ENCODE results near the gene IMMP1L. TPM values are rescaled to one million over a fixed set of nuclear protein-coding genes. Genes with fewer than 3 reads are reported as not detected.

The IMMP1L gene
- total and polyA plus RNA-seq, 8 donors: 3.1 to 46.3 (median 25.9) TPM

GRCh38 chr11:31417816-31418215 lies 91.6 kb downstream of the IMMP1L start:
- no peak for DNase-seq
- Histone ChIP-seq H3K27ac (no peak overlapping the region), H3K9me3 (no peaks in the 10 kb centered on the region), H3K4me1 (no peaks in the 10 kb centered on the region), H3K27me3 (no peaks in the 10 kb centered on the region), H3K36me3 (peaks cover 0 to 11% (median 0%) of the 10 kb centered on the region in 4 donors), H3K4me3 (no peak overlapping the region)
- TF ChIP-seq POLR2AphosphoS5 (IDR thresholded peaks at IDR 0.05) (no peak), CTCF (IDR thresholded peaks at IDR 0.05) (no peak), EP300 (IDR thresholded peaks at IDR 0.05) (no peak), POLR2A (IDR thresholded peaks at IDR 0.05) (no peak)
- 91 to 97% (median 95%) methylated on average over 2 of the region's 2 CpGs for WGBS, 5 donors
- intact Hi-C loops (cut with DNase I; ENCODE audit: low total_unique reads): no loop called here

GRCh38 chr11:31417357-31417756 lies 92.1 kb downstream of the IMMP1L start:
- Histone ChIP-seq H3K9me3 (no peaks in the 10 kb centered on the region), H3K27me3 (no peaks in the 10 kb centered on the region), H3K4me1 (no peaks in the 10 kb centered on the region), H3K36me3 (peaks cover 0 to 11% (median 0%) of the 10 kb centered on the region in 4 donors), H3K27ac (no peak overlapping the region), H3K4me3 (no peak overlapping the region)
- 89 to 100% (median 94%) methylated on average over 1 of the region's 1 CpG for WGBS, 5 donors
- intact Hi-C loops (cut with DNase I; ENCODE audit: low total_unique reads): no loop called here
- no peak for DNase-seq
- no peak for TF ChIP-seq EP300 (IDR thresholded peaks at IDR 0.05)
- no peak for TF ChIP-seq CTCF (IDR thresholded peaks at IDR 0.05)
- TF ChIP-seq POLR2AphosphoS5 (IDR thresholded peaks at IDR 0.05): no peak
- TF ChIP-seq POLR2A (IDR thresholded peaks at IDR 0.05): no peak

- Histone ChIP-seq H3K27me3 (no peaks in the 10 kb centered on the region), H3K36me3 (peaks cover 0 to 11% (median 0%) of the 10 kb centered on the region in 4 donors), H3K4me3 (no peak overlapping the region), H3K27ac (no peak overlapping the region), H3K9me3 (no peaks in the 10 kb centered on the region), H3K4me1 (no peaks in the 10 kb centered on the region)
- intact Hi-C loops (cut with DNase I; ENCODE audit: low total_unique reads): no loop called here
- DNase-seq: no peak
- WGBS, 5 donors: 79 to 86% (median 82%) methylated on average over 4 of the region's 4 CpGs
- TF ChIP-seq CTCF (IDR thresholded peaks at IDR 0.05) (no peak), EP300 (IDR thresholded peaks at IDR 0.05) (no peak), POLR2AphosphoS5 (IDR thresholded peaks at IDR 0.05) (no peak), POLR2A (IDR thresholded peaks at IDR 0.05) (no peak)
Observed at GRCh38 chr11:31415435-31415834, 94.0 kb downstream of the IMMP1L start.

GRCh38 chr11:31414338-31414737 lies 95.1 kb downstream of the IMMP1L start:
- Histone ChIP-seq H3K36me3 (peaks cover 0 to 11% (median 0%) of the 10 kb centered on the region in 4 donors), H3K9me3 (no peaks in the 10 kb centered on the region), H3K27me3 (no peaks in the 10 kb centered on the region), H3K27ac (no peak overlapping the region), H3K4me3 (no peak overlapping the region), H3K4me1 (no peaks in the 10 kb centered on the region)
- no peak for DNase-seq
- WGBS, 5 donors: 86 to 90% (median 88%) methylated on average over 3 of the region's 3 CpGs
- intact Hi-C loops (cut with DNase I; ENCODE audit: low total_unique reads): no loop called here
- no peak for TF ChIP-seq CTCF (IDR thresholded peaks at IDR 0.05)
- TF ChIP-seq EP300 (IDR thresholded peaks at IDR 0.05): no peak
- no peak for TF ChIP-seq POLR2A (IDR thresholded peaks at IDR 0.05)
- TF ChIP-seq POLR2AphosphoS5 (IDR thresholded peaks at IDR 0.05): no peak

Measured in stomach (tissue), 9 donors.